NCI-H2081 treated with DMSO at 0.1 percent for 48 hours (cell line): ENCODE results near the gene SZRD1.

Source experiments
- DNase-seq: peaks from one replicate; lab custom pipeline; 2025; lab: John Stamatoyannopoulos, UW

The SZRD1 gene

DNA sequence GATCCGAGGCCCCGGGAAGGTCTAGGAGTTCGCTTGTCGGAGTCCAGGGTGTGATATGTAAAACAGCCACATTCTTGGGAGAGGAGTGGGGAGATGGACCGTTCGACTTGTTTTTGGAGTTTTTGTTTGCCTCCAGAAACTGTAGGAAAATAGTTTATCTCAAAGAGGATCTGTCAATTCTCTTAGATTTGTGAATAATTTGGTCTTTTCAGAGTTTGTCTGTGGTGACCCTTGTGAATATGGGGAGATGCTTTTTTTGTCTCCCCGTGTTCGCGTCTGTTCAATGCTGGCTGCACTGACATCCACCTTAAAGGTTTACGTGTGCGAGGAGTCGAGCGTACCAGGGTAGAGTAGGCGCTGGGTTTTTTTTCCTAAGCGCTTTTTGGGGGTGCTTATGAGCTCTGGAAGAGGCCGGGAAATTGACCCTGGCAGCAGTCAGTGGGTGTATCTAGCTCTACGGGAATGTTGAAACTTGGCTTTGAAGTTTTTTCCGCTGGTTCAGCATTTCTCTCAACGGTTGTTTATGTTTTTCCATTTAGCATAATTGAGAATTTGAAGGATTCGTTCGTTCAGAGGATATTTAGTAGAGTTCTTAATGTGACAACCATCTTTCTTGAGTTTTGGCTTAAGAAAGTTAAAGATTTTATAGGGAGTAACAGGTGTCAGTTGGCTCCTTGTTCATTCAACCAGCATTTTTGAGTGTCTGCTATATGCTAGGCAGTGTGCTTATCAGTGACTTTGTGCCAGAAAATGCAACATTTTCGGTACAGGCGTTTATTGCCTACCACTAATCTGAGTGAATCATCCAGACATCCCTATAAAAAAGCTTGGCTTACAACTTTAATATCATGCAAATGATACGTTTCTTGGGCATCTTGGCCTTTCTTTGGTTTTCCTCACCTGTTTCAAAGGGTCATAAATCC lies 1.2 kb downstream of the SZRD1 start:
- no peak for DNase-seq

DNA sequence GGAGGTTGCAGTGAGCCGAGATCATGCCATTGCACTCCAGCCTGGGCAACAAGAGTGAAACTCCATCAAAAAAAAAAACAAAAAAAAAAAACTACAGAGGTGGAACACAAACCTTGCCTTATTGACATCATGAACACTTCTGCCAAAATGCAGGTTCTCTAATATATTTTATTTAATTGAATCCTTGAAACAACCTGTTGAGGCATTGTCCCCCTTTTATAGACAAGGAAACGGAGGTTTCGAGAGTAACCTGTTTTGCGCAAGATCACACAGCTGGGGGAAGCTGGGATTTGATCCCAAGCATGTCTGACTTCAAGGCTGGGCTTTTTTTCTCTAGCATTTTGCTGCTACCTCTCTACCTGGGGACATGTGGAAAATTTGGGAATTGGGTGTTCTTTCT lies 2.8 kb downstream of the SZRD1 start:
- DNase-seq = no peak

DNA sequence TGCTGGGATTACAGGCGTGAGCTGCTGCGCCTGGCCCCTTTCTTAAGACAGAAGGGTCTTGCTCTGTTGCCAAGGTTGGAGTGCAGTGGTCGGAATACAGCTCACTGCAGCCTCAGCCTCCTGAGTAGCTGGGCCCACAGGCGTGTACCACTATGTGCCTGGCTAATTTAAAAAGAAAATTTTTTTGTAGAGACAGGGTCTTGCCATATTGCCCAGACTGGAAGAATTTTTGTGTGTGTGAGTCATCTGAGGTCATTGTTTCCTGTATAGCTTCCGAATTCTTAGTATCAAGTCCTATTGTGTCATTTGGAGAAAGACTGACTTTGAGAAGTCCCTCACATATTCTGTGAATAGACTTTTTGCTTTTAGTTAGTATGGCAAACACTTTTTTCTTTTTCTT lies 4.7 kb downstream of the SZRD1 start:
- DNase-seq = no peak

GRCh38 chr1:16372535-16373285 lies 5.7 kb downstream of the SZRD1 start:
- no peak for DNase-seq

DNA sequence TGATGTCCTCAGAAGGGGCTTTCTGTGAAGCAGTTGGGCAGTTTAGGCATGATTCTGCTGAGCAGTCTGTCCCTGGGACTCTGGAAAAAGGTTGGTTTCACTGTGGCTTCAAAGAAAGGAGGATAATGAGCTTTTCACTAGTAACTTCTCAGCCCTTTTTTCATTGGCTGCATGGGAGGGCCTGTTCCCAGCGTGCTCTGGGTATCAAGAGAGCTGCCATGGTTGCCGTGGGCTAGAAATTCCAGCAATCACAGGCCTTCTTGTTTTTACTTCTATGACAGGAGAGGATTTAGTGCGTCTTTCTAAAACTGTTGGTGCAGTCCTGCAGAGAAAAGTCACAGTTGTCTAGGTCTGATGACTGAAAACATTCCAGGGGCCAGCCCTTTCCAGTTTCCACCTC lies 7.2 kb downstream of the SZRD1 start:
- DNase-seq = no peak

GRCh38 chr1:16375521-16376340 lies 8.7 kb downstream of the SZRD1 start:
- no peak for DNase-seq

GRCh38 chr1:16376971-16377370 lies 9.9 kb downstream of the SZRD1 start:
- no peak for DNase-seq

DNA sequence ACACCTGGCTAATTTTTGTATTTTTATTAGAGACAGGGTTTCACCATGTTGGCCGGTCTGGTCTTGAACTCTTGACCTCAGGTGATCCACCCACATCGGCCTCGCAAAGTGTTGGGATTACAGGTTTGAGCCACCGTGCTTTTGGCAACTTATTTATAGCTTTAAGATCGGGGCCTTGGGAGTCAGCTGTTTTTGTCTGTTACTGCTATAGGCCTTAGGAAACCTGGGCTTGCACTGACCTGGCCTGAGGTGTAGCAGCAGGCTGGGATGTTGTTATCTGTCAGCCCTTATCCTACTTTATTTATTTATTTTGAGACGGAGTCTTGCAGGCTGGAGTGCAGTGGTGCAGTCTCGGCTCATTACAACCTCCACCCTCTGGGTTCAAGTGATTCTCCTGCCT lies 11.4 kb downstream of the SZRD1 start:
- no peak for DNase-seq

DNA sequence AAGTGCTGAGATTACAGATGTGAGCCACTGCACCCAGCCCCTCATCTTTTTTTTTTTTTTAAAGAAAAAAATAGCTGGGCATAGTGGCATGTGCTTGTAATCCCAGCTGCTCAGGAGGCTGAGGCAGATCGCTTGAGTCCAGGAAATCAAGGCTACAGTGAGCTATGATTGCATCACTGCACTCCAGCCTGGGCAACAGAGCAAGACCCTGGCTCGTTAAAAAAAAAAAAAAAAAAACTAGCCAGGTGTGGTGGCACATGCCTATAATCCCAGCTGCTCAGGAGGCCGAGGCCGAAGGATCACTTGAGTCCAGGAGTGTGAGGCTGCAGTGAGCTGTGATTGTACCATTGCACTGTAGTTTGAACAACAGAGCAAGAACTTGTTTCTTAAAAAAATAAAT lies 13.8 kb downstream of the SZRD1 start:
- no peak for DNase-seq

DNA sequence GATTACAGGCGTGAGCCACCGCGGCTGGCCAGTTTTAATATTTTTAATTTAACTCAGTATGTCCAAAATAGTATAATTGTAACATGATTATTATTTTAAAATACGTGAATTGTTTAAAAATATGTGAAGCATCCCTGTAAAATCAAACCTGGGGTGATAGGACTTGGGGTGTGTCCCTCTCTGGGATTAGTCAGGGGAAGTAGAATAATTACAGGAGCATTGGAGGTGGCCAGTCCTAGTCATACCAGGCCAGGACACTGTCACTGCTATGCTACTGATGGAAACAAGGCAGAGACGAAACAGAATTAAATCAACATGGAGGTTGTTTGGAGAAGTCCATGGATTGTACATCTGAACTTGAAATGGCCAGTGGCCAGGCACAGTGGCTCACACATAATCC lies 16.8 kb downstream of the SZRD1 start:
- DNase-seq = no peak

DNA sequence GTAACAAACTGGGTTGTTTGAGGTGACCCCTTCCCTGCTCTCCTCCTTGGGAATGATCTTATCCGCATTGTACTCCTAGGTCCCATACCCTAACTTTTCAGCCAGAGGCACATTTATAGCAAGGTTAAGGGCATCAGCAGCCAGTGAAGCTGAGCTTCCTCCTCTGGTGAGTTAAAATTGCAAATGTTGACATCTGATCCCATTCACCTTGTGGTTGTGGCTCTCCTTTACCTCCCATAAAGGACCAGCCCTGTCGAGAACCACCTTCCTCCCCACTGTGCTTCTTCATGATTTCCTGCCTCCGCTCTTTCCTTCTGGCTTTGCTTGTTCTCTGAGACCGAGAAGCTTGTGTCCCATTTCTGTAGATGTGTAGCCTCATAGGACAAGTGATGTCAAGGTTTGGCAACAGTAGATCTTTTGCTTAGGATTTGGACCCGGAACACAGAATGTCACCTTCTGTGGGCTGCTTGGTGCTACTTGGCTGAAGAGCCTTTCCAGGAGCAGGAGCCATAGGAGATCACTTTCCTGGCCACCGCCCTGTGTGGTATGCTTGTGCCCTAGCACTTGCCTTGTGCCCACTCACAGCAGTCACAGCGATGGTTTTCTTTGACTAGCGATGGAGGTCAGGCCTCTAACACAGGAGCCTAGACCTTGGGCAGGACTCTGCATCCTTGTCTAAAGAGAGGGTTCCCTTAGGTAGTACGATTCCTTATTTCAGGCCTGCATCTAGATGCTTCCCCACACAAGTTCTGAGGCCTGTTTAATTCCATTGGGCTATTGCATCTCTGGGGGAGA lies 18.8 kb downstream of the SZRD1 start:
- no peak for DNase-seq

DNA sequence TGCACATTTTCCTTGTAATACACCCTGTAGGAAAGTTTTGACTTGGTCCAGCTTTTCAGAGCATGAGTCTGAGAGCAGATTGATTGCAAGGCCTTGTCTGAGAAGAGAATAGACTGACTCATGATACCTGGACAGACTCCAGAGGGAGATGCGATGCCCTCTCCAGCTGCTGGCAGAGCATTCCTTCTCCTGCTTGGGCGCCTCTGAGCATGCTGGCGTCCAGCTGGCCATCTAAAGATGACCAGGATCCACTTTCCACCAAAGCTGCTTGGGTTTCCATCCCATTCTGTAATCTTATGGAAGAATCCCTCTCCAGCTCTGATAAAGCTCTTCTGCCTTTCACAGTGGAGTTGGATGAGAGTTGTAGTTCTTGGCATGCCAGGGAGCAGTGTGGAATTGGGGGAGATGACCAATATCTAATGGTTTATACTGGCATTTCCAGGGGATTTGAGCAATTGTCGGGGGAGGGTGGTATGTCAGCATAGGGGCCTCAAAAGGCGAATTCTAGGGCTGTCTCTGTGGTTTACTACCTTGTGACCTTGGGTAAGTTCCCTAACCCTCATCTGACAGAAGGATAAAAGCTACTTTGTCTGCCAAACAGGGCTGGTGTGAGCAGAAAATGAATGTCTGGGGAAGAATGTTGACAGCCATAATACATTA lies 19.5 kb downstream of the SZRD1 start:
- no peak for DNase-seq

DNA sequence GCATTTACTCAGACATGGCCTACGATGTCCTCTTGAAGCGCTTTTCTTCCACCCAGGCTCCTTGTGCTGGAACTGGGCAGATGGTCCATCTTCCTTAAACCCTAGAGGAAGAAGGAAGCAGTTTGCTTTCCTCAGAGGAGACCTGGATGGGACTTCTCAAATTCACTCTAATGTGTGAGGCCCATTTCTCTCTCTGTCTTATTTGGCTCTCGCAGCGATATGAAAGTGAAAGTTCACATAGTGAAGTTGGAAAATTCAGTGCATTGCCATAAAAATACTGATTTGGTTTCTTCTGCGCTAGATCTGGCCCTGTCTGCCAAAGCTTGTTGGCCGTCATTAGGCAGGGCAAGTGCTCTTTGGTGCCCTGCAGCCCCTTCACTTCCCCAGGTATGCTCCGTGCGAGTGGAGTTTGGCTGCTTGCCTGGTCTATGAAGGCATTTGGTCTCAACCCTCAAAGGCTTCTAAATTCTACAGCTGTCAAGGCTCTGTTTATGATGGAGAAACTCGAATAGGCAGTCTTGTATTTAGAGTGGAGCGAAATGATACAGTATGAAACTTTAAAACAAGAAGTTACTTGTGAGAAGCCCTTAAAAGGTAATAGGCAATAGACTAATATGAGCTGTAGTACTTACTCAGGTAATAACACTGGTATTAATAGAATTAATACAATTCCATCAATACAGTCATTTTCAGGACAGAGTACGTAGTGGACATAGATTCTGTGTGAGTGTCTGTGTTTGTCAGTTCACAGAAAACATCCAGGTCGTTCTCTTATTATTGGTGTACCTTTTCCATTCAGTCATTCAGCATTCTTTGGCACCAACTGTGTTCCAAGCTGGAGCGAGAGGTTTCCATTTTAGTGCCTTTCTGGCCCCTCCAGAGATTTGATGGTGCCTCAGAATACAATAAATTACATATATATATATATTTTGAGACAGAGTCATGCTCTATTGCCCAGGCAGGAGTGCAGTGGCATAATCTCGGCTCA lies 20.5 kb downstream of the SZRD1 start:
- DNase-seq = no peak

- DNase-seq = no peak
These were observed 24.4 kb downstream of the SZRD1 start for GRCh38 chr1:16391411-16391810.

DNA sequence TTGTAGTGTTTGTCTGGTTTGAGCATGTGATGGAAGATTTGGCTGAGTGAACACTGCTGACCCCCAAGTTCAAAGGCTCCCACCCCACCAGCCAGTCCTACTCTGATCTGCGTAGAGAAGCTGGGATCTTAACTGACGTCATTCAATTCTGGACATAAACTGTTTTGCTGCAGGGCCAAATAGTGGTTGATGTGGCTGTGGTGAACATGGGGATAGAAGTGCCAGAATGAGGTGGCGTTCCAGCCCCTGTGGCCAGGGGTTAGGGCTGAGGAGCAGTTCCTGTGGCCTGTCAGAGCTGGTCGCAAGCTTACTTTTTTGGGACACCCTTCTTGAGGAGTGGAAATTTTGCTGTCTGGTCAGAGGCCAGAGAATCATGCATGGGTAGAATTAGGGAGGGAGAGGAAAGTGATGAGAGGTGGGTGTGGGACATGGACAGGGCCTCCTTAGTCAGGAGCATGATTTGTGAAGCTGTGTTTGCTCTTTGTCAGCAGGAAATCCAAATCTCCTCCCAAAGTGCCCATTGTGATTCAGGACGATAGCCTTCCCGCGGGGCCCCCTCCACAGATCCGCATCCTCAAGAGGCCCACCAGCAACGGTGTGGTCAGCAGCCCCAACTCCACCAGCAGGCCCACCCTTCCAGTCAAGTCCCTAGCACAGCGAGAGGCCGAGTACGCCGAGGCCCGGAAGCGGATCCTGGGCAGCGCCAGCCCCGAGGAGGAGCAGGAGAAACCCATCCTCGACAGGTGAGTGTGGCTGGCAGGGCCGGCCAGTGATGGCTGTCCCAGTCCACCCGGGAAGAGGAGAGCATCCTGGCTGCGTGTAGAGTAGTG lies 25.9 kb downstream of the SZRD1 start:
- DNase-seq = no peak

DNA sequence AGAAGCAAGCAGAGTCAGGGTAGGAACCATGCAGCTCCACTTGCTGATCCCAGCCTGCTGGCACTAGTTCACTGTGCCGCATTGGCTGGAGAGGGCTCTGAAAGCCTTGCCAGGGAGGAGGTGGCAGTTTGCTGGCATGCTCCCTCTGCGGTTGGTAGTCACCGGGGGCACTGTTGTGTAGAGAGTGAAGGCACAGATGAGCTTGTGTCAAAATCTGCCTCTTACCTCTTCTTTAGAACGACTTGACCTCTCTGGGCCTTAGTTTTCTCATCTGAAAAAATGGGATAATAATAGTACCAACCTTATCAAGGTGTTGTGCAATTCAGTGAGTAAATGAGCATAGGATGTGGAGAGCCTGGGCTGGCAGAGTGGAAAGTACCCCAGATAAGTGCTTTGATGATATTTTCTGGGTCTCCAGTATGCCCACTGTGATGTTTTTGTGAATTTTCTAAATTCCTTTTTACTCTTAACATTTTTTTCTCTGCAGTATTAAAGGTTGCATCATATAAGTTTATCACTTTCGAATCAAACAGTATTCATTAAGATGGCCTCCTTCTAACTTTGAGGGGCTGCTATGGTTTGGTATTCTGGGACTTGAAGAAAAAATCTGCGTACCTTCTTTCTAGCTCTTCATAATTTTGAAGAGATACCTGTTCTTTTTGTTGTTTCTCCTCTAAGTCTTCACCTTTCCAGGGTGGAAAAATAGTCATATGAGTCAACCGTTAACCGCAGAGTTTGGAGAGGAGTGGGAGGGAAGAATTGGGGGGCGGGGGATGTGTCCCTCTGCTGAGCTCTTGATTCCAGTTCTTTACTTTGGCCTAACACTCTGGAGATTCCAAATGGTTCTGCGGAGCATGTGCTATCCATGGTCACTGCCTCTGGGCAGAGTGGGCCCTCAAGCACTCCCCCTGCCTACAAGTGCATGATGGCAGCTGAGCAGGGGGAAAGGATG lies 26.8 kb downstream of the SZRD1 start:
- no peak for DNase-seq

DNA sequence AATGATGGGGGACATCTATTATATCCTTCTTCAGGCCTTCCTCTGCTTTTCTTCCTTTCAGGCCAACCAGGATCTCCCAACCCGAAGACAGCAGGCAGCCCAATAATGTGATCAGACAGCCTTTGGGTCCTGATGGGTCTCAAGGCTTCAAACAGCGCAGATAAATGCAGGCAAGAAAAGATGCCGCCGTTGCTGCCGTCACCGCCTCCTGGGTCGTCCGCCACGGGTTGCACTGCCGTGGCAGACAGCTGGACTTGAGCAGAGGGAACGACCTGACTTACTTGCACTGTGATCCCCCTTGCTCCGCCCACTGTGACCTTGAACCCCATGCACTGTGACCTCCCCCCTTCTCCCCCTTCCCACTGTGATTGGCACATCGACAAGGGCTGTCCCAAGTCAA lies 27.9 kb downstream of the SZRD1 start:
- DNase-seq = no peak

- no peak for DNase-seq
These were observed 29.5 kb downstream of the SZRD1 start for GRCh38 chr1:16396591-16396990.
